SK-N-SH treated with all-trans-retinoic acid at 6 μM for 48 hours (cell line): ENCODE measurements around the gene IL22RA2.

ENCODE experiments used
- CREB5 ChIP-seq: fragments of 250-450 bp; sonication (Bioruptor Pico); IDR thresholded peaks from 2 replicates; pipeline ENCODE4 v1.5.1; 2020; ENCODE audit warnings: low read depth, mild to moderate bottlenecking, moderate library complexity
- CSDC2 ChIP-seq: fragments of 250-450 bp; sonication (Bioruptor Pico); IDR thresholded peaks from 2 replicates; pipeline ENCODE4 v1.5.0; 2020; ENCODE audit warnings: mild to moderate bottlenecking, moderate library complexity
- ISL1 ChIP-seq: fragments of 250-450 bp; sonication (Bioruptor Pico); IDR thresholded peaks from 2 replicates; pipeline ENCODE4 v2.1.2; 2022; ENCODE audit warnings: mild to moderate bottlenecking, moderate library complexity
- PATZ1 ChIP-seq: fragments of 250-450 bp; sonication (Bioruptor Pico); IDR thresholded peaks from 2 replicates; pipeline ENCODE4 v1.8.0; 2020; ENCODE audit warnings: mild to moderate bottlenecking, moderate library complexity, borderline replicate concordance
- SNAI2 ChIP-seq: fragments of 250-450 bp; sonication (Bioruptor Pico); IDR thresholded peaks from 2 replicates; pipeline ENCODE4 v1.5.0; 2020; ENCODE audit warnings: mild to moderate bottlenecking, moderate library complexity
- TCF4 ChIP-seq: fragments of 250-450 bp; sonication (Bioruptor Pico); IDR thresholded peaks from 2 replicates; pipeline ENCODE4 v1.8.0; 2021; ENCODE audit warnings: mild to moderate bottlenecking, moderate library complexity, borderline replicate concordance
- TOX ChIP-seq: fragments of 250-450 bp; sonication (Bioruptor Pico); IDR thresholded peaks from 2 replicates; pipeline ENCODE4 v1.8.0; 2021; ENCODE audit warnings: mild to moderate bottlenecking, moderate library complexity, borderline replicate concordance
- TSHZ2 ChIP-seq: fragments of 250-450 bp; sonication (Bioruptor Pico); IDR thresholded peaks from 2 replicates; pipeline ENCODE4 v1.5.0; 2020; ENCODE audit warnings: mild to moderate bottlenecking, moderate library complexity
- ZC3H10 ChIP-seq: fragments of 250-450 bp; sonication (Bioruptor Pico); IDR thresholded peaks from 2 replicates; pipeline ENCODE4 v1.5.1; 2021; ENCODE audit warnings: mild to moderate bottlenecking, moderate library complexity
- ZFP3 ChIP-seq: fragments of 250-450 bp; sonication (Bioruptor Pico); IDR thresholded peaks from 2 replicates; pipeline ENCODE4 v1.5.0; 2020; ENCODE audit warnings: mild to moderate bottlenecking, moderate library complexity
- ZFP30 ChIP-seq: fragments of 450-650 bp; formaldehyde crosslinking; IDR thresholded peaks from 2 replicates; pipeline ENCODE4 v1.5.0; 2022; ENCODE audit warnings: mild to moderate bottlenecking, moderate library complexity
- ZNF565 ChIP-seq: fragments of 450-650 bp; formaldehyde crosslinking; conservative IDR thresholded peaks from 2 replicates; pipeline ENCODE4 v1.5.0; 2020; ENCODE audit warnings: low read depth, mild to moderate bottlenecking, moderate library complexity

- TF ChIP-seq ZC3H10 (CRISPR knock-in tag) (no peak), SNAI2 (CRISPR knock-in tag) (no peak), PATZ1 (CRISPR knock-in tag) (no peak), ISL1 (CRISPR knock-in tag) (no peak), ZFP3 (CRISPR knock-in tag) (no peak), TCF4 (CRISPR knock-in tag) (no peak), CSDC2 (CRISPR knock-in tag) (no peak), TOX (CRISPR knock-in tag) (no peak), TSHZ2 (CRISPR knock-in tag) (no peak), ZFP30 (no peak), CREB5 (CRISPR knock-in tag) (no peak), ZNF565 (CRISPR knock-in tag) (no peak)
These were observed 78.9 kb downstream of the IL22RA2 start for GRCh38 chr6:137094411-137095008.
